COLO829 (cell line): Measurements from ENCODE around the gene SAMSN1.

Source experiments
- DNase-seq: peaks from one replicate; pipeline ENCODE4 v3.0.0; 2012; ENCODE audit warnings: low spot score

Gene SAMSN1

DNA sequence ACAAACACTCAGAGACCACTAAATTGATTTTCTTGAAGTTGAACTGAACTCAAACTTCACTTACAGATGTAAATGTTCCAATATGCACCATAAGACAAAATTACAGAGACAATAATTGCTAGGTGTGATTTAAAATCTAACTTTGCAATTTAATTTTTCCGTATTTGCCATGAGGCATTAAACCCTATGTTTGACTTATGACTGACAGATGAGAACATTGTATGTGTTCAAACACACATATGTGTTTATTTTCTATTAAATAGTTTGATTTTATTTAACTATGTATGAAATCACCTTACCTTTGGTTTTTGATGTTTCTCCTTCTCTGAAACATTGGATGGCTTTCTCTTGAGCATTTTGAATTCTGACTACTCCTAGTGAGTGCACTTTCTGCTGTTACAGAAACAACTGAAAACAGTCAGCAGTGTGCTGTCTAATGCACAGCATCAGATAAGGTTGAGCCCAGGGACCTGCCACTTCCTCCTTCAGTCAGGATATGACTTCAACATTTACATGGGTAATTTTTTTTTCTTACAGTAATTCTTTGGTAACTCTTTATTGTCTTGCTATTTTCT, at the start of gene SAMSN1:
SAMSN1 (minus strand) TSS at position 410 of the 575 bp plus-strand sequence; CDS start at position 356, 54 bp downstream.
- no peak for DNase-seq

DNA sequence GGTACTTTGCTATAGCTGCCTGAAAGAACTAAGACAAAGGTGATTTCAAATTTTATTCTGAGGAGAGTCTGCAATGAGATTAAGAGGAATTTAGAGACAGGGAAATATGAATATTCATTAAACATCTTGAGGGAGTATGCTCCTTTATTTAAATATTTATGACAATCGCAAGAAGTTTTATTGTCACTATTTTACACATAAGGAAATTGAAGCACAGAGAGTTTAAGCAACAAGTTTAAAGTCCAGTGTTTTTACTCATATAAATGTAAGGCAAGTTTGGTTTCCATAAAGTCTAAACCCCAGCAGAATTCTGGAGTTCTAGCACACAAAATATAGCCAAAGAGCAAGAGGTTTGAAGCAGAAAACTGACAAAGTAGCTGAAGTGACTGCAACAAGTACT, 49.3 kb upstream of the SAMSN1 start:
- no peak for DNase-seq

DNA sequence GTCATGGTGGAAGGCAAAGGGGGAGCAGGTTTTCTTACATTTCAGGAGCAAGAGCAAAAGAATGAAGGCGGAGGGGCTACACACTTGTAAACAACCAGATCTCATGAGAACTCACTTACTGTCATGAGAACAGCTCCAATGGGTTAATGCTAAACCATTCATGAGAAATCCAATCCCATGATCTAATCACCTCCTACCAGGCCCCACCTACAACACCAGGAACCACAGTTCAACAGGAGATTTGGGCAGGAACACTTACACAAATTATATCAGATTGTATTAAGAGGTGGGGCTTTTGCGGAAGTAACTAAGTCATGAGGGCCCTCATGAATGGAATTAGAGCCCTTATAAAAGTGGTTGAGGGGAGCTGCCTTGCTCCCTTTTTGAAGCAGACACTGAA, 48.9 kb upstream of the SAMSN1 start:
- no peak for DNase-seq

DNA sequence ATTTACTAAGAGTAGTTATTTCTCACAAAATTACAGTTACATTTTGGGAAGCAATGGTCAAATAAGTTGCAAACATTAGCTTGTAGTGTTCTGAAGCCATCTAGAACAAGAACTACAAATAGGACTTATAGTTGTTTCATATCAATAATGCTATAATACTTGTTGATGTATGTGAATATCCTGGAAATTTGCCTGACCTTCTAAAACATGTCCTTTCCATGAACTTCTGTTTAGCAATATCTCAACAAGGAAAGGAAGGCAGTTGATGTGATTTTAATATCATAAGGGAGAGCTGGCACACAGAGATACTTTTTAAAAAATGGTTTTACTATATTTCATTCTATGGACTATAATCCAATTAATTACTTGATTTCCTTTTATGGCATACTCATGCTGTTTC, 47.1 kb upstream of the SAMSN1 start:
- DNase-seq: no peak

DNA sequence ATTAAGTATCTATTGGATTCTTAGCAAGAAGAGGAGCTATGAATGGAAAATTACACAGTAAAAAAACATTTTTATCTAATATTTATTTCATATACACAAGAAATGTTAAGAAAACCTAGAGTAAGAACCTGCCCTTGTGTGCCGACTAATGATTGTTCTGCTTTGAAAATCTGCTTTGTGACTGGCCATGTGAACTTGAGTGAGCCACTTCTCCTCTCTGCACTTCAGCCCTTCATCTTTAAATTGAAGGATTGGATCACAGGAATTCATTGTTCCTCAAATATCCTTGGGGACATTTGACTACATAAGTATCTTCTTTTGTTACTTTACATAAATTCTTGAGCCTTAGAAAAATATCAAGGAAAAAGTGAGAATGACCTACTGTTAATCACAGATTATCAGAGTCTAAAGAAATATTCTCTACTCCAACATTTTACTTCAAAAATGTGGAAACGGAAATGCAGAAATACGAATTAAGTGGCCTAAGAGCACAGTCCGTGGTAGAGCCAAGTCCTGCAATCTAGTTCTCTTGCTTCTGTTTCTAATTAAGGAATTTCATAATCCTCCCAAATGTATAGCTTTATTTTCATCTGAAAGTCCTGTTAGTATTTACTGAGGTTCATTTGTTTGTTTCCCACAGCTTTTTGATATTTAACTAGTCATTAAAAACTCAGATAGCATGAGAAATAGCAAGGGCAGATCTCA, 46.3 kb upstream of the SAMSN1 start:
- no peak for DNase-seq

DNA sequence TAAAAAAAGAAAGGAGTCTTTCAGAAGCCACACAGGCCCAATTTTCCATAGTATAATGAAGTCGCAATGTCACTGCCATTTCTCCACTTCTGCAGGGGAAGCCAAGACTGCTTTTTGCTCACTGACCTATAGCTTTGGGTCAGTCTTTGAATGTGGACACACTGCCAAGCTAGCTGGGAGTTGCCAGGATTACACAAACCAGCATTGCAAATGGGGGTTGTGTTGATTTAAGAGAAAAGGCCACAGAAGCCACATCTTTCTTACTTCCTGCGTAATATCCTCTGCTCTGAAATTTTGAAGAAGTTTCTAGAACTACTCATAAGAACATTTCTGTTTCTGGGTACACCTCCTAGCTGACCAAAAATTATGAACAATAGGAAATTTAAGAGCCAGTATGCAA, 45.8 kb upstream of the SAMSN1 start:
- DNase-seq: no peak

DNA sequence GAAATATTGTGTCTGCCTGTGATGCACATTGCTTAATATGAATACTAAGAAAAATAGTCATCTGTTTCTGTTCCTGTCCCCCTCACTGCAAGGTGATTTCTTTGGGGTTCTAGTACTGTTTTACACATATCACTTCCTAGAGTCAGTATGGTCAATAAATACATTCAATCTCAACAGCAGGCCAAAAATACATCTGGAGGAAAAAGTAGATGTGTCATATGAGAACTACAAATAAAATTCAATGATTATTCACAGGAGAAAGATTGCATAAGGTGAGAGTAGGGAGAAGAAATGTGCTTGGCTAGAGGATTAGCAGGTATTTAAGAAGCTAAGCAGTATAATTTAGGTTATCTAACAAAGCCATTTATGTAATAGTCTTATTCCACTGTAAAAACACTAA, 45.3 kb upstream of the SAMSN1 start:
- no peak for DNase-seq

DNA sequence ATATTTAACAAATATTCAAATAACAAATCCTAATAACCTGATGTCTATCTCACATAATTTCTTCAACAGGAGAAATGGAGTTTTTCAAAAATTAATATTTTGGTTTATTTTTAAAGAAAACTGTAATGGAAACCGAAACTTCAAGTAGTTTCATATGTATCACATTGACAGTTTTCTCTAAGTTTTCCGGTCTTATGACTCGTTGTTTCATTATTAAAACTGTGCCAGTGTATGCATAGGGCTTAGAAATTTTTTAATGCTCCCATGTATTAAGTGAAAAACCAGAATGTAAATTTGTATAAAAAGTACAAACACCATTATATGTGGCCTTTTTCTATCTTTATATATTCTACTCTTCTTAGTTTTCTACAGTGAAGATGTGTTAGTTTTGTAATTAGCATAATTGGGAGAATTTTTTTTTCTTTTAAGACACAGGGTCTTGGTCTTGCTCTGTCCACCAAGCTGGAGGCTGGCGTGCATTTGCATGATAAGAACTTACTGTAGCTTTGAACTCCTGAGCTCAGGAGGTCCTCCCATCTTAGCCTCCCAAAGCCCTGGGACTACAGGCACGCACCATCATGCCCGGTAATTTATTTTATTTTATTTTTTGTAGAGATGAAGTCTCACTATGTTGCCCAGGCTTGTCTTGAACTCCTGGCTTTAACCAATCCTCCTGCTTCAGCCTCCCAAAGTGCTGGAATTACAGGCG, 43.9 kb upstream of the SAMSN1 start:
- DNase-seq: no peak

DNA sequence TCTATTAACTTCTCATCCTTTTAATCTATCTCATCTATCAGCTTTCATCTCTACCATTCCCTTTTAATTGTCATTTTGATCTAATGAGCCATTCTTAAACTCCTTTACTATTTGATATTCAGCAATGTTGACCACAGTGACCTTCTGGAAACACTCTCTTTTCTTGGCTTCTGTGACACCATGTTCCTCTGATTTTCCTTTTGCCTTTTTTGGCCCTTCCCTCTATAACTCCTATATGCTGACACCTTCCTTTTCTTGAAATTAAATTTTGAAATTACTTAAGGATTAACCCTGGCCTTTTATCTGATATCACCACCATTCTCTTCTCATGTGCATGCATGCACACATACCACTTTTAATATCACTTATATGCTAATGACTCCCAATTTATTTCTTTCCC, 41.2 kb upstream of the SAMSN1 start:
- DNase-seq: no peak

DNA sequence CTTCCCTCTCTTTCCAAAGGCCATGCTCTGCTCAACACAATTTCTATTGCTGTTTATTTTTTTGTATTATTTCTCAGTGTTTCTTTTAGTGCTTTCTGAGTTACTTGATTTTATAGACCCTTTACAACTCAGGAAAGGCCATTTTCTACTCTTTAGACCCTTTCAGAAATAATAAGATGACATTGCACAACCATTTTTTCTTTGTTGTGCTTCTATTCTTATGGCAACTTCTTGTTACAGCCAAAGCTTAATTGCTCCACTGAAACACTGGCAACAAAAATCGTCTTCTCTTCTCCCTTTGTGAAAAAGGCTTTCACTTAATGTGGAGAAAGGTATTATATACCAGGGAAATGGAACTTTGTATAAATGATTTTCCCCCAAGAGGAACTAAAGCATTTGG, 39.0 kb upstream of the SAMSN1 start:
- DNase-seq: no peak

DNA sequence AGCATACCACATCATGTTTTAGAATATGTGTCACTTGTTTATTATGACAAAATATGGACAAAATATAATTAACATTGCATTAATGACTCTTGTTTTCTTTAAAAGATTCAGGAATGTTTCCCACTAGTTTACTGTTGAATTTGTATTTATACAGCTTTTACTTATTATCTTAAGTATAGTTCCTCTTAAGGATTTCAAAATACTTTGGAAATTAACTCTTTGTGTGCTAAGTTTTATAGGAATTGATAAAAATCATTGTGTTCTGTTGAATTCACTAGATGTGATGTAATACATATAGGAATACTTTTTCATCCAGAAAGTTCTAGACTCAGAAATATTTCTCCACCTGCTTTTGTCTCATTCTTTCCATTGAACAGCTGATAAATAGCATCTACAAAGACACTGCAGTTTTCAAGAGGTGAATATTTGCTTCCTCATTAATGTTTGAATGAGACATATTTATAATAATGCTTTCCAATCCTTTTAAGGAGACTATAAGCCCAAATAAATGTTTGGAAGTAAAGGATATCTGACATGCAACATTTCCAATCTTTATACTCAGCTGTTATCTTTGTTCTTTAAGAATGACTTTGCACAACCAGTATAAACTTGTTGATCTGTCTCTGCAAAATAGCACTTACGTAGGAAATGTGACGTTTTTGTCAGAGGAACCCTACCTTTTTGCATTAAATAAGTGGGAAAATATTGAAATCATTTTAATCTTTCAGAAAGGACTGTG, 38.4 kb upstream of the SAMSN1 start:
- DNase-seq: no peak

DNA sequence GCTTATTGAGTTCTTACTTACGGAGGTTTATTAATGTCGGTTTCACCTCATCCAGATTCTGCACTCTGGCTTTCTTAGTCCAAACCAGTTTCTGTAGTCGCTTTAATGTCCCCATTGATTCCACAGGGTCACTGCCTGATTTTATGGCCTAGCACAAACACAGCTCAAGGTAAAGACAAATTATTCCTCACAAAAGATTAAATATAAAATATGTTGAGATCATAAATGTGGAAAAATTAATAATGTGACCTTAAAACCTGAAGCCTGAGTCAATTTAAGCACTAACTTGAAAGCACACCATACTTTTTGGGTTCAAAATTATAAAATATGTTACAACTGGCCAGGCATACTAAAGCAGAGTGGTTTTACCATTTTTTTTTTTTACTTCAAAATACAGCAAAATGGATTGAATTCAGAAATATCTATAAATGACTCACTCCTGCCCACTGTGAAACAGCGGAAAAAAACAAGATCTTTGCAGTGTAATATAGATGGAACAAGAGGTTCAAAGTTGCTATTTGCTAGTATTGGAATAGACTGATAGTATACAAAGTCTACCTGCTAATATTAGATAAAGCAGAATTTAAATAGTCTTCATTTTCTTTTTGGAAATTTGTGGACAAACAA, 37.6 kb upstream of the SAMSN1 start:
- no peak for DNase-seq

DNA sequence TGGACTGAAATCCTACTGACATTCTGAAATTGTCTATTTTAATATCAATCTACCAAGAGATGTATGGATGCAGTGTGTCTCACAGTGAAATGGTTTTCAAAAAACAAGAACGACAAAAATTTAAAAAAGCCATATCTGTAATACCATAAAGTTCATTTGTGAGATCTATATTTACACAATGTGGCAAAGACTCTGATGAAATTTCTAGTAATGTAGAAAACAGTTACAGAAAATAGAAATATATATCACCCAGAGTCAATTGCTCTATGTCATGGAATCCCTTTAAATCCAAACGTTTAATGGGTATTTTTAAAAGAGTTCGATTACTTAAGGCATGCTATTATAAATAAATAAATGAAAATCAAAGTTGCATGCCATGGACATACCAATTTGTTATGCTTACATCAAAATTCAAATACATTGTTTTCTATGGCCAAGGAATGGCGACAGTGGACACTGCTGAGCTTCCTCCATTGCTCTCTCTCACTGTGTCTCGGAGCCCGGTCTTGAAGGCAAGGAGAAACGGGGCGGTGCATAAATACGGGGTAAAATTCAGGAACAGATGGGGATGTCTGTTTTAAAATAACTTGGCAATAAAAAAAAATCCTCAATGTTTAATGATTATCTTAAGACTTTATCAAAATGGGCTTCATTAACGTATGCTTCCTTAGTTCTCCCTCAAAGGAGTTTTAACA, 37.0 kb upstream of the SAMSN1 start:
- no peak for DNase-seq

DNA sequence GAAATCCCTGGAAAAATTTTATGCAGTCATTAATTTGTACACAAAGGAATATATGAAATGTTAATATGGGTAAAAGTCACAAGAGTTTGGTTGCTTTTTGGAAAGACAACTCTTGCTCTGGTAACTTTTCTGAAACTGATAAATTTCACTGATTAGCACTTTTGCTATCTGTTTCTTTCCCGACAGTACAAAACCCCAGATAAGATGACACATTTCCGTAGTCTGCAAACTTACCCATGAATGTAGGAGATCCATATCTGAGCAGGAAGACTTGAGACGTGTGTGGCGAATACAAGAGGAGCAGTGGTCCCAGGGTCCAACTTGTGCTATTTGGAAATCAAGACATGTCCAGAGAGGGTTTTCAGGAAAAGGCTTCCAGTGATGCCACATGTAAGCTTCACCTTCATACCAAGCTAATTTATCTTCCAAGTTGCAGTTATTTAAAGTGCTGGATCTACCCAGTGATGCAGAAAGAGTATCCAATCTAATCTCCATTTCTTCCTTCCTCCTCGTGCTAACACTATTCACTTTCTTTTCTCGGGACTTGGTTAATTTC, 35.9 kb upstream of the SAMSN1 start:
- DNase-seq: no peak

DNA sequence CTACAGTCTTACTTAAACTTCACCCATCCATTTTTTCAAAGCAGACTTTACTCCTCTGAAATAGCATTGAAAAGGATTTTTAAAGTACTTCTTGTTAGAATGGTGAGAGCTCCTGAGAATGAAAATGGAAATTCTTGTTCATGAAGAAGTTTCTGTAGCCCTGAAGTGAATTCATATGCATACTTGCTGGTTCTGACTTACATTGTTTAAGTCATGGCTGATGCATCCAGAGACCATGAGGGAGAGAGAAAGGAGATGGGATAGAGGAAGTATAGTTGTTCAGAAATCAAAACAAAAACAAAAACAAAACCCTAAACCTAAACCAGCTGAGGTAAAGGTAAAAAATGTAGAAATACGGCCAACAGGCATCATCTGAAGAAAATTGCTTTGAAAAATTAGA, 27.1 kb upstream of the SAMSN1 start:
- no peak for DNase-seq

DNA sequence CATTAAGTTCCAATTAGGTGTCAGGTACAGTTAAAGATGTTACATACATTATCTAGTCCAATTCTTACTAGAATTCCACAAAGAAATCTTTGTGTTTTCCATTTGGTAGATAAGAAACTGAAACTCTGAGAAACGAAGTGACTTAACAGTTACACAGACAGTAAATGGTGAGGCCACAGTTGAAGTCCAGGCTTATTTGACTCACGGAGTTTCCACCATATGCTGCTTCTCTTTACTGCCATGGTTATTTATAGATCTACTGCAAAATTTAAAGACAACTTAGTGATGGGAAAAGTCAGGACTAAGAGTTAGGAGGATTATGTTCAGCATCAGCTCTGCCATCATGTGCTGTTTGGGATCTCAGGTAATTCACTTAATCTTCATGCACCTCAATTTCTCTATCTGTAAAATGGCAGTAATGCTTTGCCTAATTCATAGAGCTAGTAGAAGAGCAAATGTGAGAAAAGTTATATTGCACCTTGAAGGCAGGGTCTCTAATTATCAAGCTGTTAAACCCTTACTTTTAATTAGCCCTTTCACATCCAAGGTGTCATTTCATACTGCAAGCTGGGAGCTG, 26.2 kb upstream of the SAMSN1 start:
- no peak for DNase-seq

DNA sequence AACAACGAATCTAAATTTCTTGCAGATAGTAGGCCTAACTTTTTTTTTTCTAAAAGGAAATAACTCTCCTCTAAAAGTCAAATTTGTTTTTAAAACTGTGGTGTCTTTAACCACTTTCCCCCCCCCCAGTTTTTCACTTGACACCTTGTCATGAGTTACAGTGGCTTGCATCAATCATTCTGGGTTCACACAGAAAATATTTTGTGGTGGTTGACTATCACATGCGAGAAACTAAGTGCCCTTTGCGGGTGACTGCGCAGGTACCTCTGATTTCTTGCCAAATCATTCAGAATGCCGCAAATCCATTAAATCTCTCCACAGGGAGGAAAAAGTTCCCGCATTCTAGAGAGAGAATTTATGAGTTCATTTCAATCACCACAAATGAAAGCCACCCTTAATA, 23.8 kb upstream of the SAMSN1 start:
- no peak for DNase-seq

DNA sequence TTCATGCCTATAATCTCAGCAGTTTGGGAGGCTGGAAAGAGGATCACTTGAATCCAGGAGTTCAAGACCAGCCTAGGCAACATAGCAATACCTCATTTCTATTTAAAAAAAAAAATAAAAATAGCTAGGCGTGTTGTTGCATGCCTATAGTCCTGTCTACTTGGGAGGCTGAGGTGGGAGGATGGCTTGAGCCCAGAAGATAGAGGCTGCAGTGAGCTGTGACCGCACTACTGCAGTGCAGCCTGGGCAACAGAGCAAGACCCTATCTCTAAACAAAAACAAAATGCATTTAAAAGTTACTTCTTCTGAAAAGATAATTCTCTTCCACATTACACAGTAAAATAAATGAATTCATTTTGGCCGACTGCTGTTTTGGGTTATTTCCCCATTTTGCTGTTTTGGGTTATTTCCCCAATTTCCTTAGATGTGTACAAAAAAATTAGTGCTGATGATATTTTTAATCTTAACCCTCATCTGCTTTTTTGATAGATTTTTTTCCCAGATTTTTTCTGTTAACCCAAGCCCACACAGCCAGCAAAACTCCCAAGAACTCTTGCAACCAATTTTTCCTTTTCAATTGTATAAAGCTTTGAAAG, 23.0 kb upstream of the SAMSN1 start:
- DNase-seq: no peak

DNA sequence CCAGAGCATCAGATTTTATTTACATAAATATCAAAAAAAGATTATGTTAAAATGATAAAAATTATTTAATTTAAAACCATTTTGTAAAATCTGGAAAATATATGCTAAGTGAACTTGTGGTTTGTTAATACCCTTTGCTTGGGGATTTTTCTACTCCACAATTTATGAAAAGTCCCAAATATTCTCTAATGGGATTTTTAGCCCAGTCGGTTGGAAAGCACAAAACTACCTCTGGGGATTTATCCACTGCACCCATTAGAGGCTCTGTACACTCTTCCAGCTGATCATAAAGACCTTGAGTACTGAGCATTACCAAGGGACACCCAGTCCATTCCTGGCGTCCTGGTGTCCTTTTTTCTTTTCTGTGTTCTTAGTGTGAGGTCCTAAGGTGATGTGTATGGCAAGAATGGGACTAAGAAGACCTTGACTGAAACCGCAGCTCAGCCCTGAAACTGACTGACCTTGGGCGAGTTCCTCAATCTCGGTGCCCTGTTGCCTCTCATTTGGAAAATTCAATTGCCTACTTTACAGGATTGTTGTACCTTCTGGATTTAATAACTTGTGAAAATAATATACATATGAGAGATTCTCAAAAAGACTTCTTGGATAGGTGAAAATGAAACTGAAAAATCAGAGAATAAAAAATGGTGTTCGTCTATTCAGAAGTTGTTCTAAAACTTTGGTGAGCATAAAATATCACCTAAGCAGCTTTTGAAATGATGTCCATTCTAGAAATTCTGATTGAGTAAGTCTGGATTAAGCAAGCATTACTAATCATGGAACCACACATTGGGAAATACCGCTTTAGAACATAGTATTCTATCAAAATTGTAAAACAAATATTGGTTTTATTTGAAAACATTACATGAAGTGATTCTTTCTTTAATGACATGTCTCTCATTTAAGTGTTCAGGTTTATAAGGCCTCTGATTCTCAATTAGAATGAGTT, 21.5 kb upstream of the SAMSN1 start:
- no peak for DNase-seq

DNA sequence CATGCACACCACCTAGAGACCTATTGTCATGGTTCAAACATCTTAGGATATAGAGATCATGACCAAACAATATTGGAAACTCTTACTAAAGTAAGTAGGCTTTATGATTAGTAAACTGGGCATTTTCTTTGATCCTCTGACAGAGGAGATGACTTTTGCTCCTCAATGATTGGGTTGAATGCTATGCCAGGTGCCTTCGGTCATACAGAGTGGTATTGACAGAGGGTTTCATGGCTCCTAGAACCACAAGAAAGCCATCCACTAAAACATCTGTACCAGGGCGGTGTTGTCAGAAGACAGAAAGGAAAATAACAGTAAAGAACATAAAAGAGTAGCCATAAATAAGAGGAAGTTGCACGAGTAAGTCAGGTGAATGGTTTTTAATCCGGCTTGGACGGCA, 20.8 kb upstream of the SAMSN1 start:
- DNase-seq: no peak
